IMR-90 (cell line): Measurements from ENCODE around the gene CCDC30. TPM values are rescaled to one million over a fixed set of nuclear protein-coding genes. Genes with fewer than 3 reads are reported as not detected.
A peak's percentile ranks its signal among the peaks of the same experiment; 100 is the strongest.

Experiments used
- ATAC-seq: fragments of 200-7000 bp; cut with Tn5 transposase; 2 replicates; pipeline ENCODE4 v1.9.1; 2020; ENCODE audit warnings: low read depth, mild to moderate bottlenecking, moderate library complexity
- BruUV-seq: library from RNA; stranded (reverse); fragments of 400-500 nt; replicated peaks from 2 replicates; lab custom pipeline; 2021; lab: Mats Ljungman, UMichigan
- CTCF ChIA-PET: fragments of 300-600 bp; formaldehyde crosslinking; extraction: SDS; loops from one replicate; lab custom pipeline; 2021; ENCODE audit warnings: antibody characterized with exemption; lab: Yijun Ruan, JAX
- POLR2A ChIA-PET: fragments of 300-600 bp; sonication (Branson Sonifier 250); formaldehyde crosslinking; loops from one replicate; lab custom pipeline; 2022; ENCODE audit warnings: antibody characterized with exemption; ENCODE audit not compliant: unreplicated experiment; lab: Charles Lee
- DNase-seq: peaks from one replicate; pipeline ENCODE4 v3.0.0; 2013
- H2AFZ ChIP-seq: replicated peaks from 2 replicates; pipeline ENCODE3; 2013; ENCODE audit warnings: low read length, mild to moderate bottlenecking; ENCODE audit not compliant: poor library complexity
- H2AK5ac ChIP-seq: 2 replicates; pipeline ENCODE4 v1.6.1; 2013; ENCODE audit warnings: low read depth, low read length, inconsistent platforms
- H2AK9ac ChIP-seq: replicated peaks from 2 replicates; pipeline ENCODE3; 2013; ENCODE audit warnings: mild to moderate bottlenecking, low read depth, low read length, moderate library complexity; ENCODE audit not compliant: poor library complexity
- H2BK120ac ChIP-seq: 2 replicates; pipeline ENCODE4 v1.6.1; 2013; ENCODE audit warnings: low read depth, low read length, inconsistent platforms
- H2BK15ac ChIP-seq: 3 replicates; pipeline ENCODE4 v1.6.1; 2013; ENCODE audit warnings: low read depth, low read length, inconsistent platforms
- H2BK20ac ChIP-seq: 2 replicates; pipeline ENCODE4 v1.6.1; 2013; ENCODE audit warnings: low read depth, mild to moderate bottlenecking, inconsistent platforms, low read length, moderate library complexity
- H2BK5ac ChIP-seq: 2 replicates; pipeline ENCODE4 v1.6.1; 2013; ENCODE audit warnings: mild to moderate bottlenecking, low read depth, low read length, inconsistent platforms; ENCODE audit not compliant: poor library complexity, severe bottlenecking
- H3K14ac ChIP-seq: replicated peaks from 2 replicates; pipeline ENCODE4 v1.6.1; 2013; ENCODE audit warnings: low read depth, low read length, inconsistent platforms
- H3K18ac ChIP-seq: 2 replicates; pipeline ENCODE4 v1.6.1; 2013; ENCODE audit warnings: low read depth, low read length, control low read depth
- H3K23ac ChIP-seq: 2 replicates; pipeline ENCODE4 v1.6.1; 2013; ENCODE audit warnings: low read depth, low read length, inconsistent platforms
- H3K27ac ChIP-seq: 2 replicates; pipeline ENCODE4 v1.5.1; 2013; ENCODE audit warnings: mild to moderate bottlenecking, control low read depth, low read length; ENCODE audit not compliant: insufficient read depth
- H3K27me3 ChIP-seq: 2 replicates; pipeline ENCODE4 v1.6.1; 2013; ENCODE audit warnings: low read length; ENCODE audit not compliant: control insufficient read depth, insufficient read depth
- H3K36me3 ChIP-seq: 2 replicates; pipeline ENCODE4 v1.6.1; 2013; ENCODE audit warnings: low read length, mixed read lengths; ENCODE audit not compliant: control insufficient read depth, insufficient read depth
- H3K4ac ChIP-seq: 2 replicates; pipeline ENCODE4 v1.6.1; 2013; ENCODE audit warnings: low read depth, low read length, inconsistent platforms
- H3K4me1 ChIP-seq: 2 replicates; pipeline ENCODE4 v1.6.1; 2013; ENCODE audit warnings: low read length, mixed read lengths; ENCODE audit not compliant: control insufficient read depth, insufficient read depth
- H3K4me2 ChIP-seq: 2 replicates; pipeline ENCODE4 v1.6.1; 2013; ENCODE audit warnings: low read depth, mild to moderate bottlenecking, control low read depth, low read length, moderate library complexity
- H3K4me3 ChIP-seq: 2 replicates; pipeline ENCODE4 v1.5.1; 2013; ENCODE audit warnings: low read depth, mild to moderate bottlenecking, control low read depth, low read length, moderate library complexity; ENCODE audit not compliant: insufficient read depth
- H3K56ac ChIP-seq: 2 replicates; pipeline ENCODE4 v1.6.1; 2013; ENCODE audit warnings: low read length, inconsistent platforms; ENCODE audit not compliant: insufficient read depth; ENCODE audit errors: extremely low read depth
- H3K79me1 ChIP-seq, 2 experiments: 2 replicates each; pipeline ENCODE4 v1.6.1; 2013; ENCODE audit warnings: low read length in 2 of 2, inconsistent platforms in 1 of 2, low read depth in 1 of 2
- H3K9ac ChIP-seq: 2 replicates; pipeline ENCODE4 v1.6.1; 2013; ENCODE audit warnings: low read depth, low read length, control low read depth
- H3K9me1 ChIP-seq: 2 replicates; pipeline ENCODE4 v1.6.1; 2013; ENCODE audit warnings: low read length, inconsistent platforms; ENCODE audit not compliant: insufficient read depth
- H3K9me3 ChIP-seq: 2 replicates; pipeline ENCODE4 v1.6.1; 2013; ENCODE audit warnings: low read length; ENCODE audit not compliant: control insufficient read depth, insufficient read depth
- H4K20me1 ChIP-seq: 2 replicates; pipeline ENCODE4 v1.6.1; 2013; ENCODE audit warnings: low read length, inconsistent platforms; ENCODE audit not compliant: insufficient read depth
- H4K5ac ChIP-seq: 2 replicates; pipeline ENCODE4 v1.6.1; 2013; ENCODE audit warnings: mild to moderate bottlenecking, low read depth, low read length, control low read depth
- H4K8ac ChIP-seq, 2 experiments: 2 replicates each; pipeline ENCODE4 v1.6.1; 2013; ENCODE audit warnings: low read depth in 2 of 2, low read length in 2 of 2, control low read depth in 1 of 2, inconsistent platforms in 1 of 2
- H4K91ac ChIP-seq: 2 replicates; pipeline ENCODE4 v1.6.1; 2013; ENCODE audit warnings: low read depth, low read length, inconsistent platforms; ENCODE audit not compliant: insufficient read depth
- CTCF ChIP-seq: conservative IDR thresholded peaks from 2 replicates; pipeline ENCODE4 v1.5.1; 2012; ENCODE audit warnings: mild to moderate bottlenecking, low read depth, low read length, improper control_type of control experiment
- FOS ChIP-seq: fragments of 150-350 bp; IDR thresholded peaks from 2 replicates; pipeline ENCODE4 v1.6.1; 2016; ENCODE audit warnings: low read depth, low read length
- SMC3 ChIP-seq: fragments of 150-350 bp; IDR thresholded peaks from 2 replicates; pipeline ENCODE4 v1.6.1; 2016; ENCODE audit warnings: low read depth, mild to moderate bottlenecking, antibody characterized with exemption, low read length, moderate library complexity
- USF2 ChIP-seq: fragments of 150-350 bp; IDR thresholded peaks from 2 replicates; pipeline ENCODE4 v1.6.1; 2017; ENCODE audit warnings: mild to moderate bottlenecking, antibody characterized with exemption, low read length, low read depth
- WGBS, 2 experiments: methylation state at CpG; one replicate each; pipeline versions ENCODE4 v1.1.5 to v1.1.7; 2013; ENCODE audit warnings: missing lambda C conversion rate in 2 of 2; ENCODE audit not compliant: insufficient read length in 1 of 2; ENCODE audit errors: extremely low coverage in 2 of 2; 5-methylcytosine and 5-hydroxymethylcytosine counted together
- dilution Hi-C: fragments of 300-500 bp; cut with HindIII; formaldehyde crosslinking; loops from one replicate; pipeline ENCODE4 v1.14.3; 2018; ENCODE audit warnings: low sequenced_read_pairs; ENCODE audit not compliant: unreplicated experiment
- in situ Hi-C: fragments of 300-500 bp; cut with MboI; formaldehyde crosslinking; loops from 3 replicates; pipeline ENCODE4 v1.14.3; 2019; ENCODE audit warnings: low sequenced_read_pairs, inconsistent platforms, mixed read lengths
- intact Hi-C: fragments of 100-400 bp; cut with micrococcal nuclease; formaldehyde crosslinking; loops from 2 replicates; pipeline ENCODE4 v1.10.0; 2022
- polyA plus RNA-seq, 3 experiments: library from polyadenylated mRNA; depleted of rRNA; stranded (reverse); fragments of >200 nt; gene quantifications; 2 replicates each; pipeline ENCODE4 v1.2.3, GENCODE V29; 2012; ENCODE audit warnings: low replicate concordance in 1 of 3
- total RNA-seq: library from RNA; depleted of rRNA; stranded (reverse); fragments of >200 nt; gene quantifications from 2 replicates; pipeline ENCODE4 v1.2.3, GENCODE V29; 2012

The CCDC30 gene
- total and polyA plus RNA-seq, 2 of the 4 experiments (the other 2 are of a cell fraction), result 0.14 to 0.18 TPM

- Histone ChIP-seq H3K9ac (no peak overlapping the region), H3K4me1 (no peaks in the 10 kb centered on the region), H2BK120ac (no peak overlapping the region), H4K20me1 (no peaks in the 10 kb centered on the region), H2AFZ (peak overlapping the region; percentile 63), H3K79me1 (peaks cover 15 to 16% of the 10 kb centered on the region in 2 experiments), H4K91ac (no peak overlapping the region), H3K27ac (no peak overlapping the region), H2AK5ac (0 out of 2 replicates have a peak overlapping the region, but pooled peaks have one; percentile 82), H3K18ac (no peak overlapping the region), H2BK20ac (no peak overlapping the region), H2BK15ac (no peak overlapping the region), H3K4me3 (no peak overlapping the region), H3K23ac (no peak overlapping the region), H3K36me3 (no peaks in the 10 kb centered on the region), H3K27me3 (peaks cover 2% of the 10 kb centered on the region; the same call in 1 of the 2 replicates), H3K4ac (no peak overlapping the region), H4K8ac (peak overlapping the region; percentile 80 to 93), H3K14ac (no peak overlapping the region), H3K56ac (no peak overlapping the region), H3K4me2 (no peak overlapping the region), H2AK9ac (no peak overlapping the region), H4K5ac (peak overlapping the region; percentile 82; the same call in 1 of the 2 replicates), H3K9me1 (no peaks in the 10 kb centered on the region; the same call in 1 of the 2 replicates), H2BK5ac (no peak overlapping the region), H3K9me3 (no peaks in the 10 kb centered on the region)
- no peak for DNase-seq
- TF ChIP-seq FOS (no peak), CTCF (no peak), SMC3 (no peak), USF2 (no peak)
- CTCF ChIA-PET, result interaction anchor here (1.2 kb wide), 1 partner anchor 25 kb away, joined by 5 read pairs; the partner anchor contains the start of gene YBX1
- BruUV-seq, result no TSS peak
- no CpG with 5 or more reads among the region's 5 CpGs for WGBS, 2 experiments
- intact Hi-C loops (loop anchor here (5.0 to 10.0 kb wide), 4 partner anchors 80 to 512 kb away; partner anchors contain the start of gene CCDC30), in situ Hi-C loops (no loop called here), dilution Hi-C loops (no loop called here)
- POLR2A ChIA-PET, result no interaction called here
- no peak for ATAC-seq
Observed at GRCh38 chr1:42657201-42657600, 194.1 kb downstream of the CCDC30 start.
